Left renal cortex interstitium (tissue), 4 donors: ENCODE data around the gene BPIFB2. TPM values are rescaled to one million over a fixed set of nuclear protein-coding genes. Genes with fewer than 3 reads are reported as not detected.

Source experiments
- DNase-seq, 4 donors: peaks; one replicate each; pipeline ENCODE4 v3.0.0-alpha.2; 2013; ENCODE audit warnings: low read depth in 4 of 4, low spot score in 2 of 4, missing footprints in 1 of 4
- polyA plus RNA-seq, 4 donors: library from polyadenylated mRNA; unstranded; fragments of 120-200 nt; gene quantifications; one replicate each; pipeline ENCODE4 v1.2.1, GENCODE V29; 2013; ENCODE audit not compliant: insufficient read length in 4 of 4

Gene BPIFB2
- polyA plus RNA-seq, 4 donors = not detected

DNA sequence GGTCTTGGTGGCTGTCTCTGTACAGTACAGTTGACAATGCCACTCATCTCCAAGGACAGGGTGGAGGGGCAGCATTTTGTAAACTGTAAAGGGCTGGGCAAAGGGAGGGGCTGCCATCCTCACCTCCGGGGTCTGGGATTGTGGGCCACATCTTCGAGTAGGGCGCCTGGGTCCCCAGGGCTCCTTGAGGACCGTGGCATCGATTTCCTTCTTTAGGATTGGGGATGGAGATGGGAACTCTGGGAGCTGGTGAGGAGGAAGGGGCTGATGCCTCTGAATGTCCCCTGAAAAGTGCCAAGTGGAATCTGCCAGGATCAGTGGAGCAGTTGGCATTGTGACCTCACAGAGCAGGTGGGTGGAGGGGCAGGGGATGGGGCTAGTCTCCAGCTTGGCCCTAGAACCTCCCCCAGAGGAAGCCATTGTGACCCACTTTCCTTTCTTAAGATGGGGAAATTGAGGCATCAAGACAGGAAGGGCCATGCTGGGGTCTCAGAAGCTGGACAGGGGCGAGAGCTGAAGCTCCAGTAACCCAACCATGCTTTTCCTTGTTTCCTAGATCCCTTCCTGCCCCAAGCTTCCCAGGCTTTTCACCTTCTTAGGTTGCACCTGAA is 3.3 kb upstream of the BPIFB2 start, which contains the start of gene SUN5:
Gene SUN5 (minus strand): TSS at position 293 of the 611 bp plus-strand sequence. CDS start 93 bp downstream, at position 200.
- DNase-seq = no peak

DNA sequence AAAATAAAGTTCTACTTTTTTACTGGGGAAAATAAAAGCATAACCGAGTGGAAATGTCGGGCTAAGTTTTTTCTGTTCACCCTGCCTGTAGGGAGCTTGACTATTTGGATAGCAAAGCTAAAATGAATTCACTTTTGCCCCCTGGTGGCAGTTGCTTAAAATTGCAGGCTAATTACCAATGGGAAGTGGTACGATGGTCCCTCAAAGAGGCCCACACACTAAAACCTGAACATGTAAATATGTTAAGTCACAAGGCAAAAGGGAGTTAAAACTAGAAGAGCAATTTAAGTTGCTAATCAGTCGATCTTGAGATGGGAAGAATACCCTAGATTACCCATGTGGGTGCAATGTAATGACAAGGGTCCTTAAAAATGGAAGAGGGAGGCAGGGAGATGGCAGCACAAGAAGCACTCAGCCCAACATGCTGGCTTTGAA is 2.4 kb upstream of the BPIFB2 start:
- DNase-seq = no peak

DNA sequence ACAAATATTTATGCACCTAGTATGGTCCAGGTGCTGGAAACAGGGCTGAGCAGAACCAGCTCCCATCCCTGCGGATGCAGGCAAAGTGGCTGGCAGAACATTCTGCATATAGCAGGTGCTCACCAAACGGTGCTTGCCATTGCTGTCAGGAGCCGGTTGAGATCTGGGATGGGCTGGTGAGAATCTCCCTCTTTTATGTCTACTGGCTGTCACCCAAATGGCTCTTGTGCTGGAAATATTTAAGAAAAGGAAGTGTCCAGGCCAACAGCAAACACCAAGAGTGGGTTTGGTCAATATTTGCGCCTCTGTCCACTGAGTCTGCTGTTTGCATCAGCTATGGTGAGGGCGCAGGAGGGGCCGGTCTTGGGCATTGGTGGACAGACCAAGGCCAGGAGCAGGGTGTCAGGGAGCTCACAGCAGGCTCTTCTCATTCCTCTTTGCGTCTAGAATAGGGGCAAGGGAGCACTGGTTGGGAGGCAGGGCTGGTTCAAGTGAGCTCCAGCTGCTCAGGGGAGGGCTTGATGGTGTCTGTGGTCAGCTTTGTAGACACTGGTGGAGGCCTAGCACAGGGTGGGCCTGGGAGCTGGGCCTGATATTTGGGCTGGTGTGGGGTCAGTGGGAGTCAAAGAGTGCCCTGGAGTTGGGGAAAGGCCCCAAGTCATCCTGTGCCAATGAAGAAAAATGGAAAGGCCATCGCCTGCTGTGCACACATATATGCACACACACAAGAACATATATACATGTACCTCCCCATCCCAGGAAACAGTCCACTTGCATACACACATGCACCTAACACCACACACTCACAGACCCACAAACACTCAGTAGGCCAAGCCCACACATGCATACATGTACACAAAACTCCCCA is 1.4 kb upstream of the BPIFB2 start:
- no peak for DNase-seq

DNA sequence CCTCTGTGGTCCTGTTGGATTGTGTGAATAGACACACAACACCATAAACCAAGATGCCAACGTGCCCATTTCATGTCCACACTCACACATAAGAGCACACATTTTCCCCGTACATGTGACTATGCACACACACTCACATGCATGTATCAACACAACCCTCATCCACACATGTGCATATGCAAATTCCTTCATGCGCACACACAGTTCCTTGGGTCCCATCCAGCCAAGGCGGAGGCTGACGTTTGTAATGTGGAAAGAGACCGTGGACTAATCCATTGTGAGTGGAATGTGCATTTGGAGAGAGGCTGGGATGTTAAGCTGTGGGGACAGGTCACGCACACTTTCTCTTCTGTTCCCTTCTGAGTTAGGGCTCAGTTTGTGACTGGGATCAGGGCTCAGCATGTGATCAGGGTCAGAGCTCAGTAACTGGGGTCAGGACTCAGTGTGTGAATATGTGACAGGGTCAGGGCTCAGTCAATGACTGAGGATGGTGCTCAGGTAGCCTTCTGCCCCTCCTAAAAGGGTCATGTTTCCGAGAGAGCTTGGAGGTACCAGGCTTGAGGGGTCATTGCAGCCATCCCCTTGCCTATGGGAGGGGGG is 628 bp upstream of the BPIFB2 start:
- DNase-seq = no peak

DNA sequence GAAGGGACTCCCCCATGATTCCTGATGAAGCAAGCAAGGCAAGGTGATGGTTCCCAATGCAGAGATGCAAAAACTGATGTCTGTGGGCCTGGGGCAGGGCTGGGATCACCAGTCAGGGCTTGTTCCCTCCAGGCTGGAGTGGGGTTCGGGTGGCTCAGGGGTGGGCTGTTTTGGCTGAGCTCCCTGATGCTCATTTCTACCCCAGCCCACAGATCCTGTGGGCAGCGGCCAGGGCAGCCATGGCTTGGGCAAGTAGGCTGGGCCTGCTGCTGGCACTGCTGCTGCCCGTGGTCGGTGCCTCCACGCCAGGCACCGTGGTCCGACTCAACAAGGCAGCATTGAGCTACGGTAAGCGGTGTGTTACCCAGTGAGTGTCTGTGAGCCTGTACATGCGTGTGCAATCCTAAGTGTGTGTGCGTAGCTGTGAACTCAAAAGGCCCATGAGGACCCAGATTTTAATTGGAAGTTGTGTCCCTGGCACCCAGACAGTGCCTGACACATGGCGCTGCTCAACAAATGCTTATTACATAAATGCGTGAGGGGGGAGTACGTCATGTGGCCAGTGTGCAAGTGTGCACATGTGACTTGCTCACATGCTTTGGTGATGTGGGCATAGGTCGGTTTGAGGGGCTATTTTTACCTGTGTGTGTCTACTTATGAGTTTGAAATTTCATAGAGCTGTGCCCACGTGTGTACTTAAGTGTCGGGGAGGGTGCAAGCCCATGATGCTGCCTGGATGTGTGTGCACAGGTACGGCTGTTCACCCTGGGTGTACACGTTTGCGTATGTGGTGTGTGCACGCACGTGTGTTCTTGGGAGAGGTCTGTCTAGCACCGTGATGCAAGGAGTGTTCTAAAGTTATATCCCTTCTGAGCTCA is 1.1 kb downstream of the BPIFB2 start:
- no peak for DNase-seq

DNA sequence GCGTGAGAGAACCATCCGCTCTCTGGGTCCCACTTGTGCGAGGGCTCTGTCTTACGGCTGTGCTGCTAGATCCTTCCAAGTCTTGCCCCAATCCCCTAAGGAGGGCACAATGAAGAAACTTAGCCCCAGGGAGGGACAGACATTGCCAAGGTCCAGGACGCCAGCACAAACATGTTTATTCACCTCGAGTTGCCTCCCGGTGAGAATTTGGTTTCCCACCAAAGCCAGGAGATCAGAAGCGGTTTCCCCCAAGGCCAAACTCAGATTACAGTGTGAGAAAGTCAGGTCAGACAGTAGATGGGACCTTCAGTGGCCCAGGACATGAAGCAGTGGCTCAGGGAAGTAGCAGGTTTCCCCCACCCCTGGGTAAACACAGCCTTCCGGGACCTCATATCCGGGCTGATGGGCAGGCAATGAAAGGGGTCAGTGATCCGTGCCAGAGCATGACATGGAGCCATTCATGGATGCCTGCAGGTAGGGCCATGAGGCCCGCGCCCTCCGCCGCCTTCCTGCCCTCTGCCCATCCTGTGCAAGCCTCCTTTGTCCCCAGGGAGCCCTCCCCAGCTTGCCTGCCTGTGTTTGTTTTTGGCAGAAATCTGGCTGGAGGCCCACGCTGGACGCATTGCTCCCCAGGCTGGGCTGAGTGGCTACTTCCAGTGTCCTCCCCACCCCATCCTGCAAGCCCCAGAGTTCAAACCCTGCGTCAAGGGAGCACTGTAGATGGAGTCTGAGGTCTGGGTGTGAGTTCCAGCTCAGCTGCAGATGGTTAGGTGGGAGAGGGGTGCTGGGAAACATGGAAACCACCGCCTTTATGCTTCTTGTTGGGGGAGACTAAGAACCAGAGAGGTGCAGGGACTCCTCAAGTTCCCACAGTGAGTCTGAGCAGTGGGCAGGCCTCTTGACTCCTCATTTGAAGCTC is 2.0 kb downstream of the BPIFB2 start:
- DNase-seq = peak in 1 of 4 donors; percentile 24

DNA sequence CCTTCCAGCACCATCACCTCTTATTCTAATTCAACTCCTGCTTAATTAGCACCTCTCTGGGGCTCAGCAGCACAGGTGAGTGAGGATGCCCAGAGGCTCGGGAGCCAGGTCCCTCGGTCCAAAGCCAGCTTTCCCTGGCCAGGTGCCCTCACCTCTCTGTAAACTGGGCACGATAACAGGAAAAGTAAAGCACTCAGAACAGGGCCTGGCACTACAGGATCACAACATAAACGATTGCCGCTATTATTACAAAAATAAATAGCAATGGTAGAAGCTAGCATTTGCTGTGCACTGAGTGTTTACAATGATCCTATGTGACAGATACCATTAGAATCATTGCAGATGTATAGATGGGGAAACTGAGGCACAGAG is 2.6 kb downstream of the BPIFB2 start:
- no peak for DNase-seq

DNA sequence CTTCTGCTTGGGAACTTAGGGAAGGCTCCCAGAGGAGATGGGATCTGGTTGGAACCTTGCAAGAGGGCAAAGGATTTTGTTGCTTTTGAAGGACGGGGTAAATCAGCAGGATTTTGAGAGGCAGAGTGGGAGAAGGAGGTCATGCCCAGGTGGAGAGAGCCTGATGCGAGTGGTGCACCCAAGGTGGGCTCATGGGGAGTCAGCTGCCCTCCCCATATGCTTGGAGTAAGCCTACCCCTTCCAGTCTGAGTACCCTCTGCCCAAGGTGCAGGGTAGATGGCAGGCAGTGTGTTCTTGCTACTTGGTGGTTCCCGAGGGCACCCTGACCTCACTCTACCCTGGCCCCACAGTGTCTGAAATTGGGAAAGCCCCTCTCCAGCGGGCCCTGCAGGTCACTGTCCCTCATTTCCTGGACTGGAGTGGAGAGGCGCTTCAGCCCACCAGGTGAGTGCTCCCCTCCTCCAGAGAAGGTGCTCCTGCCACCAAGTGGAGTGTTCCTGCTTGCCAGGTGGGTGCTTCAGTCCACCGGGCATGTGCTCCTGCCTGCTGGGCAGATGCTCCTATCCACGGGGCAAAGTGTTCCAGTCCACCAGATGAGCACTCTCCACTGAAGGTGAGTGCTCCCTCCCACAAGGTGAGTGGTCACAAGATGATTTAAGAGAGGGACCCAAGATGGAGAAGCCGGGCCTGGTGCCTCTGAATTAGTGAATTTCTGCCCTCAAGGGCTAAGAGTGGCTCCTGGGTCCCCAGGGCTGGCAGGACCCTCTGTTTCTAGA is 3.4 kb downstream of the BPIFB2 start:
- no peak for DNase-seq

DNA sequence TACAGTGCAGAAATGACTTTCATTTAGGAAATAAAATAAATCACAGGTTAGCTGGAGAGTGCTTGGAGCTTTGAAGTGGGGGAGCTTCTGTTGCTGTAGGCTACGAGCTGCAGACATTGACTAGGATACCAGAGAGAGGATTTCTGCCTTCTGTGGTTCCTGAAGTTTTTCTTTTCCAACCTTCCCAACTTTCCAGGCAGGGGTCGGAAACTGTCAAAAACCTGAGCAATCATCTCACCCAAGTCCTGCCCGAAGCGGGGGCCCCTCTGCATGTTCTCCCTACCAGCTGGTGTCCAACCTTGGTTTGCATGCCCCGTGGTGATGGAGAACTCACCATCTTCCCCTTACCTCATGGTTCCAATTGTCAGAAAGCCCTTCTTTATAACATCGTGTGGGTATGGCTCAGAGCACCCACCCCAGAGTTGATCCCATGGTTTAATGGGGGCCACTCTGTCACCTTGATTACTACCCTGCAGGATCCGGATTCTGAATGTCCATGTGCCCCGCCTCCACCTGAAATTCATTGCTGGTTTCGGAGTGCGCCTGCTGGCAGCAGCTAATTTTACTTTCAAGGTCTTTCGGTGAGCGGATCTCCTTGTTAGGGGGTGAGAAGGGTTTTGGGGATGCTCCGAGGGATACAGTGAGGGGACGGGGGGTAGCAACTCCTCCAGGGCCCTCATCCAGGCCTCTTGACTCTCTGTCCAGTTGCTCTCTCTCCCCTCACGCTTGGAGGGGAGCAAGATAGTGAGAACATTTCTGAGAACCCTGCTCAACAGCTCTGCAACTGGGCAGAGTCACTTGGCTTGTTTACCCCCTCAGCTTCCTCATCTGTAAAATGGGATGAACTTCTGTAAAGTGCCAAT is 5.1 kb downstream of the BPIFB2 start:
- DNase-seq = no peak

DNA sequence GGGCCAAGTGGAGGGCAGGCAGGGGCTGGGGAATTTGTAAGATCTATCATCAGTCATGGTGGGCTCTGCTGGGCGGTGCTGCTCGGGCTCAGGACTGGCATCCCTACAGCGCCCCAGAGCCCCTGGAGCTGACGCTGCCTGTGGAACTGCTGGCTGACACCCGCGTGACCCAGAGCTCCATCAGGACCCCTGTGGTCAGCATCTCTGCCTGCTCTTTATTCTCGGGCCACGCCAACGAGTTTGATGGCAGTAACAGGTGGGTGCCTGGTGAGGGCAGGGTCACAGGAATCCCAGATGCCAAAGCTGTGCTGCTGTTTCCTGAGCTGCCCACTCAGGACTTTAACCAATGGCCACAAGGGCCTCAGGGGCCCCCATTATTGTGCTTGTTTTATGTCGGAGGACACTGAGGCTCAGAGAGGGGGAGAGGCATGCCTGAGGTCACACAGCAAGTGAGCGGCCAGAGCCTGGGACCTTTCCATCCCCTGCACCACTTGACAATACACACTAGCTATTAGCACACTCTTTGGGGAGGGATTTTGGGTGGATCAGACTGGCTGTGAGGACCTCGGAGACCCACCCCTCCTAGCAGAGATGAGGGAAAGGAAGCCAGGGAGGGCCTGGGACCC is 6.3 kb downstream of the BPIFB2 start:
- DNase-seq = no peak

DNA sequence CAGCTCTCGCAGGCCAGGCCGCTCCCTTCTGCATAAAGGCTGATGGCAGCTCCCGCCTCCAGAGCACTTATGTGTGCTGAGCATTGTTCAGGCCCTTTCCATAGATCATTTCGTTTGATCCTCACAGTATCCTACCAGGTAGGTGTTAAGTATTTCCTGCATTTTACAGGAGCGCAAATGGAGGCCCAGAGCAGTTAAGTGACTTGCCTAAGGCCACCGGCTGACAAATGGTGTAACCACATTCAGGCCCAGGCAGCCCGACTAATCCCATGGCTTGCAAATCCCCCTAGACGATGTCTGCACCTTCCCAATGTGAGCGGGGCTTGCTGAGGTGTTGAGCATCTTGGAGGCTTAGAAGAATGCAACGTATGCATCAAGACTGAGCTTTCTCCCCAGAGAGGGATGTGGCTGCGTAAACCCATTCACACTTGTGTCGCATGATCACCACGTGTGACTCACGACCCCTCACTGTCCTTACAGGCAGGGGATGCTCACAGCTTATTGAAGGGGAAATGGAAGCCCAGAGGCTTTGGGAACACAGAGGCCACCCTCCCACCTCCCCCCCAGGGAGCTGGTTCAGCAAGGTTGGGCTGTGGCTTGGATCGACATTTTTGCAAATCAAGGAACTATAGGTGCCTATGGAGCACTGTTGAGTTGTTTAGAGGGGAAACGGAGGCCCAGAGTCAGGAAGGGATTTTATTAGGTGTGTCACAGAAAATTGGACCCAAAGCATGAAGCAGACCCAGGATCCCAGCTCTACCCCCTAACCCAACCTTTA is 7.0 kb downstream of the BPIFB2 start:
- DNase-seq = no peak

DNA sequence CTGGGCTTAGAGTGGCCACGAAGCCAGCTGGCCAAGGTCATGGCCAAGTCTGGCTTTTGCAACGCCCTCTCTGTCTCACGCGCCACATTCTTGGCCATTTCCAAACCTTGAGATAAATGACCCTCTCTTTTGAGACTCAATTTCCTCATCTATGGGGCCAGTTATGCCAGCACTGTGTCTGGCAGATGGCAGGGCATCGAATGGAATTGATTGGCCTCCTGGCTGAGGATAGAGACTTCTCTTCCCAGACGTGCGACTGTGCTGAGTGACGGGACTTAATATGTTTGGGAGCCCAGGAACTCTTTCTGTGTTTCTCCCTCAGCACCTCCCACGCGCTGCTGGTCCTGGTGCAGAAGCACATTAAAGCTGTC is 7.6 kb downstream of the BPIFB2 start:
- DNase-seq = no peak

DNA sequence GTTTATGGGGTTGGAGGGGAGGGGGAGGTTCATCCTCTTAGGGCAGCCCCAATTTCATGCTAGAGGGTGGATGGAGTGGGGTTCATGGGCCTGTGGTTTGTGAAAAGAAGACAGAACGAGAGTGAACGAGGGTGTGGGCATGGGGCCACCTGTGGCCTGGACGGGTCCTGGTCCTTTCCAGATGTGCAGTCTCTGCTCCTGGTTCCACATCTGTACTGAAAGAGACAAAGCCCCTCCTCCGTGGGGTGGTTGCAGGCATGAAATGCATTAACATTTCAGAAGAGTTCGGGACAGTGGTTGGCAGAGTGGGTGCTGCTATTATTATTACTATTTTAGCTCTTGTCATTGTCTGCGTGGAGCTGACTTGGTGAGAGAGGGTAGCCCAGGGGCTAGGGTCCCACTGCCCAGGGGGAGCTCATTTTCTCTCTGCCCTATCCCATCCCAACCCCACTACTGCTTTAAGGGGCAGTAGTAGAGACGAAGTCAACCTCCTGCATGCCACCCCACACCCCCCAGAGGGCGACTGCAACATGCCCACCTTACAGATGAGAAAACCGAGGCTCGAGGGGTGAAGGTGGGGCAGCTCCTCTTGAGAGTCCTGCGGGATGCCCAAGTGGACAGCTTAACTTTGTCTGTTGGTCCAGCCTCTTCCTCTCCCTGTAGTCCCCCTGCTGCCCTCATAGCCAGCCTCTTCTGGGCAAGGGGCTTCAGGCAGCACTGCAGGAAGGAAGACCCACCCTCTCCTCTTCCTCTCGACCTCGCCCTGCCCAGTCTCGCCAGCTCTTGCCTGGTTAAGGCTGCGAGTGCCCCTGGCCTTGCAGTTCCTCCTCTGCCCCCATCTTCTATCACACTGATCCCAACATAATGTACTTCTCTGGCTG is 8.4 kb downstream of the BPIFB2 start:
- DNase-seq = no peak

DNA sequence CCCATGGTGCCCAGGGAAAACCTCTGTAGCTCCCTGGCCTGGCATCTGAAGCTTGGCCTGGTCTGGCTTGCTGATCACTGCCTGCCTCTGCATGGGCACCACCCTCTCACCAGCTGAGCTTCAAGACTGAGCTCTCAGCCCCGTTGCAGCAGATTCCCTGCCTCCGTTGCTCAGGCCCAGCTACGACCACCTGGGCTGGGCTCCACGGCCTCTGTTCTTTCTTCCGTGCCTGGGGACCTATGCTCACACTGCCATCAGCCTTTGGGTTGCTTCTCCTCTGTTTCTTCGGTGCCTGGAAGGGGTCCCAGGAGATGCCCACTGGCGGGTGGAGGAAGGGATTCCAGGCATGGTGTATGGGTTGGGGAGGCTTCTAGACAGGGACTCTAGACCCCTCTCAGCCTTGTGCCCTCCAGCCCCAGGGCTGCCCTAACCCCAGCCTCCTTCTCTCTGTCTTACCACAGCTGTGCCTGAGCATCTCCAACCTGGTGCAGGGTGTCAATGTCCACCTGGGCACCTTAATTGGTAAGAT is 9.1 kb downstream of the BPIFB2 start:
- DNase-seq = no peak

DNA sequence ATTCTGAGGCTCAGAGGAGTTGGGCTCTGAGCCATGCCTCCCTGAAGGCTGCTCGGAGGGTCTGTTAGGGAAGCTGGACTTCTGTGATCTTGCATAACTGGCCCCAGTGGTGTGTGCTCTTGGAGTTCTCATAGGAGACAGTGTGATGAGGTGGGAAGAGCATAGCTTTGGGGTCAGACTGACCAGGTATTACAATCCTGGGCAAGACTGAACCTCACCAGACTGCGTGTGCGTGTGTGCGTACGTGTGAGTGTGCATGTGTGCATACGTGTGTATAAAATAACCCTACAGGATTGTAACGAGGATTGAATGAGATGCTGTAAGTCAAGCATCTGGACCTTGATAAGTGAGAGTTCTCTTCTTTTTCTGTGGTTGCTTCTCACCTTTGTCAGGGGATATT is 10.0 kb downstream of the BPIFB2 start:
- DNase-seq = no peak
